H1 (cell line): Measurements from ENCODE around the gene EPHA3. TPM values are rescaled to one million over a fixed set of nuclear protein-coding genes. Genes with fewer than 3 reads are reported as not detected.

ENCODE experiments used
- CTCF ChIA-PET: fragments of 300-600 bp; sonication (Branson Sonifier 250); formaldehyde crosslinking; loops from one replicate; lab custom pipeline; 2021; ENCODE audit not compliant: partially characterized antibody; lab: Charles Lee
- POLR2A ChIA-PET: fragments of 300-600 bp; sonication (Branson Sonifier 250); formaldehyde crosslinking; loops from one replicate; lab custom pipeline; 2021; ENCODE audit warnings: inconsistent platforms; ENCODE audit not compliant: partially characterized antibody; lab: Charles Lee
- DNase-seq, 2 experiments: peaks; one replicate each; pipeline versions ENCODE4 v3.0.0 to v3.0.0-alpha.2; 2010 to 2022; ENCODE audit warnings: low spot score in 2 of 2, low read depth in 1 of 2, mixed read lengths in 1 of 2
- FAIRE-seq: peaks from 2 replicates; lab custom pipeline; 2011; peaks lifted over from hg19 to GRCh38; lab: Jason Lieb, UNC
- H2AFZ ChIP-seq: 2 replicates; pipeline ENCODE4 v1.8.1; 2012; ENCODE audit warnings: low read length, inconsistent platforms
- H2AK5ac ChIP-seq: 2 replicates; pipeline ENCODE4 v1.6.1; 2013; ENCODE audit warnings: low read depth, low read length
- H2BK120ac ChIP-seq: replicated peaks from 2 replicates; pipeline ENCODE3; 2013; ENCODE audit warnings: low read depth, low read length, inconsistent platforms
- H2BK12ac ChIP-seq: 2 replicates; pipeline ENCODE4 v1.6.1; 2013; ENCODE audit warnings: low read depth, low read length
- H2BK15ac ChIP-seq: 2 replicates; pipeline ENCODE4 v1.6.1; 2013; ENCODE audit warnings: low read length
- H2BK20ac ChIP-seq: 2 replicates; pipeline ENCODE4 v1.6.1; 2013; ENCODE audit warnings: low read length
- H2BK5ac ChIP-seq: 2 replicates; pipeline ENCODE4 v1.6.1; 2013; ENCODE audit warnings: low read depth, low read length
- H3K14ac ChIP-seq: 2 replicates; pipeline ENCODE4 v1.6.1; 2013; ENCODE audit warnings: inconsistent platforms; ENCODE audit not compliant: insufficient read length
- H3K18ac ChIP-seq: 2 replicates; pipeline ENCODE4 v1.6.1; 2013; ENCODE audit warnings: low read length; ENCODE audit errors: extremely low read depth
- H3K23ac ChIP-seq: 2 replicates; pipeline ENCODE4 v1.6.1; 2013; ENCODE audit warnings: inconsistent platforms; ENCODE audit not compliant: insufficient read length
- H3K23me2 ChIP-seq: 2 replicates; pipeline ENCODE4 v1.6.1; 2013; ENCODE audit warnings: low read depth, low read length
- H3K27ac ChIP-seq: 2 replicates; pipeline ENCODE4 v1.6.1; 2011; ENCODE audit warnings: low read depth, low read length, inconsistent platforms
- H3K27me3 ChIP-seq, 4 experiments: replicated peaks in 1 of 4; 1 replicate in 1 of 4; 2 replicates in 3 of 4; pipeline versions ENCODE4 v1.6.1 to v1.8.1; 2011 to 2013; ENCODE audit warnings: low read length in 3 of 4, mild to moderate bottlenecking in 3 of 4, inconsistent platforms in 2 of 4, mixed read lengths in 2 of 4, moderate library complexity in 1 of 4; ENCODE audit not compliant: control insufficient read depth in 3 of 4, insufficient read depth in 3 of 4; ENCODE audit errors: extremely low read depth in 1 of 4
- H3K36me3 ChIP-seq, 4 experiments: 2 replicates each; pipeline versions ENCODE4 v1.6.1 to v1.8.1; 2011 to 2013; ENCODE audit warnings: mild to moderate bottlenecking in 4 of 4, low read length in 3 of 4, moderate library complexity in 2 of 4, control low read depth in 1 of 4, inconsistent platforms in 1 of 4; ENCODE audit not compliant: insufficient read depth in 4 of 4, control insufficient read depth in 2 of 4
- H3K4ac ChIP-seq: replicated peaks from 2 replicates; pipeline ENCODE3; 2013; ENCODE audit warnings: low read length, low read depth, mixed read lengths, inconsistent platforms; ENCODE audit not compliant: insufficient read length
- H3K4me1 ChIP-seq, 4 experiments: replicated peaks in 1 of 4; 1 replicate in 1 of 4; 2 replicates in 3 of 4; pipeline versions ENCODE4 v1.6.1 to v1.8.1; 2011 to 2013; ENCODE audit warnings: low read length in 3 of 4, inconsistent platforms in 2 of 4, mixed read lengths in 1 of 4; ENCODE audit not compliant: insufficient read depth in 4 of 4, control insufficient read depth in 3 of 4
- H3K4me2 ChIP-seq, 2 experiments: 2 replicates each; pipeline versions ENCODE4 v1.6.1 to v1.8.1; 2011 to 2013; ENCODE audit warnings: low read depth in 2 of 2, low read length in 2 of 2, control low read depth in 1 of 2, inconsistent platforms in 1 of 2, mild to moderate bottlenecking in 1 of 2; ENCODE audit not compliant: insufficient read depth in 1 of 2
- H3K4me3 ChIP-seq, 4 experiments: fragments of 200-600, 300-600 bp in 1 of 4; sonication (generic), shearing (Covaris generic), sonication (Bioruptor Twin) in 1 of 4; 2 replicates each; pipeline versions ENCODE4 v1.5.1 to v1.8.1; 2011 to 2016; ENCODE audit warnings: low read length in 4 of 4, low read depth in 3 of 4, control low read depth in 2 of 4, inconsistent platforms in 2 of 4, mild to moderate bottlenecking in 2 of 4, mixed read lengths in 1 of 4, moderate library complexity in 1 of 4; ENCODE audit not compliant: insufficient read depth in 2 of 4; ENCODE audit errors: extremely low read depth in 1 of 4
- H3K56ac ChIP-seq: replicated peaks from 2 replicates; pipeline ENCODE3; 2013; ENCODE audit warnings: low read depth, mild to moderate bottlenecking, mixed read lengths, low read length, inconsistent platforms; ENCODE audit not compliant: insufficient read length
- H3K79me1 ChIP-seq: 2 replicates; pipeline ENCODE4 v1.6.1; 2013; ENCODE audit warnings: low read depth, low read length, control low read depth
- H3K79me2 ChIP-seq, 2 experiments: 2 replicates each; pipeline versions ENCODE4 v1.6.1 to v1.8.1; 2012 to 2013; ENCODE audit warnings: low read length in 2 of 2, mild to moderate bottlenecking in 2 of 2, inconsistent platforms in 1 of 2; ENCODE audit not compliant: insufficient read depth in 2 of 2, control insufficient read depth in 1 of 2
- H3K9ac ChIP-seq, 4 experiments: replicated peaks in 1 of 4; 1 replicate in 1 of 4; 2 replicates in 3 of 4; pipeline versions ENCODE4 v1.6.1 to v1.8.1; 2011 to 2013; ENCODE audit warnings: low read depth in 3 of 4, low read length in 3 of 4, control low read depth in 2 of 4, mild to moderate bottlenecking in 2 of 4, moderate library complexity in 2 of 4, inconsistent platforms in 1 of 4; ENCODE audit errors: extremely low read depth in 1 of 4
- H3K9me3 ChIP-seq, 2 experiments: 2 replicates each; pipeline versions ENCODE4 v1.6.1 to v1.8.1; 2012 to 2013; ENCODE audit warnings: mild to moderate bottlenecking in 2 of 2, moderate library complexity in 2 of 2, control low read depth in 1 of 2, inconsistent platforms in 1 of 2, low read depth in 1 of 2, low read length in 1 of 2, mixed read lengths in 1 of 2; ENCODE audit not compliant: insufficient read depth in 2 of 2
- H4K20me1 ChIP-seq, 2 experiments: replicated peaks in 1 of 2; 2 replicates each; pipeline versions ENCODE3 to v1.8.1; 2011 to 2013; ENCODE audit warnings: inconsistent platforms in 2 of 2, low read length in 2 of 2, mild to moderate bottlenecking in 1 of 2; ENCODE audit not compliant: insufficient read depth in 2 of 2, control insufficient read depth in 1 of 2
- H4K5ac ChIP-seq: 2 replicates; pipeline ENCODE4 v1.6.1; 2013; ENCODE audit warnings: low read length, low read depth, mixed read lengths, inconsistent platforms; ENCODE audit not compliant: insufficient read length
- H4K8ac ChIP-seq: 2 replicates; pipeline ENCODE4 v1.8.0; 2013; ENCODE audit warnings: mild to moderate bottlenecking, moderate library complexity, low read length, inconsistent platforms; ENCODE audit not compliant: insufficient read depth; ENCODE audit errors: extremely low read depth
- H4K91ac ChIP-seq: replicated peaks from 2 replicates; pipeline ENCODE3; 2013; ENCODE audit warnings: low read length, mixed read lengths, inconsistent platforms; ENCODE audit not compliant: insufficient read length
- CEBPB ChIP-seq: IDR thresholded peaks from 2 replicates; pipeline ENCODE4 v1.6.1; 2012; ENCODE audit warnings: low read depth, low read length
- WGBS, 2 experiments: shearing (Covaris generic) in 1 of 2; methylation state at CpG; one replicate each; pipeline versions ENCODE4 v1.1.6 to v1.1.7; 2013 to 2015; ENCODE audit warnings: low lambda C conversion rate in 2 of 2, mixed read lengths in 2 of 2, inconsistent platforms in 1 of 2, low coverage in 1 of 2, missing lambda C conversion rate in 1 of 2; ENCODE audit not compliant: insufficient replicate concordance in 2 of 2, insufficient coverage in 1 of 2, insufficient read length in 1 of 2; ENCODE audit errors: extremely low coverage in 1 of 2, missing lambda C conversion rate in 1 of 2; 5-methylcytosine and 5-hydroxymethylcytosine counted together
- polyA plus RNA-seq, 7 experiments: library from polyadenylated mRNA; depleted of rRNA in 3 of 7; stranded (reverse) in 5 of 7; unstranded in 2 of 7; fragments of >200 nt in 5 of 7; fragments of 200-250 nt in 2 of 7; gene quantifications; 1 replicate in 5 of 7; 2 replicates in 1 of 7; 4 replicates in 1 of 7; pipeline versions ENCODE4 v1.2.1 to v1.2.3, GENCODE V29; 2011 to 2013; ENCODE audit warnings: missing spikeins in 2 of 7, mixed read lengths in 2 of 7
- total RNA-seq: library from RNA; stranded (reverse); fragmentation: NEBNext Ultra II Directional; extraction: Animal tissue kit (Norgen Biotek cat#: 25700); gene quantifications from 2 replicates; pipeline ENCODE4 v1.2.1, GENCODE V29; 2021

The EPHA3 gene
- total and polyA plus RNA-seq, 2 of the 8 experiments (the other 6 are each of a cell fraction or from before 2014, with no cell fraction given), result 0.09 to 0.22 TPM

- H4K5ac ChIP-seq, result no peak overlapping the region
- 91% methylated on average over 2 of the region's 2 CpGs; no CpG with 5 or more reads in 1 of the 2 experiments for WGBS, 2 experiments
- H2BK120ac ChIP-seq, result no peak overlapping the region
- no peaks in the 10 kb centered on the region for H3K36me3 ChIP-seq
- H3K56ac ChIP-seq, result no peak overlapping the region
- H2BK5ac ChIP-seq, result no peak overlapping the region
- H4K91ac ChIP-seq, result no peak overlapping the region
- ChIA-PET POLR2A (no interaction called here), CTCF (interaction anchor here (0.6 kb wide), 1 partner anchor 100 kb away, joined by 3 read pairs; no protein-coding TSS in a partner anchor)
- no peaks in the 10 kb centered on the region for H3K79me1 ChIP-seq
- H2AFZ ChIP-seq, result no peak overlapping the region
- no peak overlapping the region for H2AK5ac ChIP-seq
- H3K4me2 ChIP-seq, result no peak overlapping the region
- H2BK15ac ChIP-seq, result no peak overlapping the region
- H3K27ac ChIP-seq, result no peak overlapping the region
- H2BK20ac ChIP-seq, result no peak overlapping the region
- no peak overlapping the region for H3K18ac ChIP-seq
- no peaks in the 10 kb centered on the region for H3K23me2 ChIP-seq
- H4K20me1 ChIP-seq, result no peaks in the 10 kb centered on the region
- no peak overlapping the region for H3K4me3 ChIP-seq
- no peak overlapping the region for H3K23ac ChIP-seq
- no peaks in the 10 kb centered on the region for H3K9me3 ChIP-seq
- no peaks in the 10 kb centered on the region for H3K4me1 ChIP-seq
- H3K27me3 ChIP-seq, result no peaks in the 10 kb centered on the region
- H3K9ac ChIP-seq, result no peak overlapping the region
- H3K4ac ChIP-seq, result no peak overlapping the region
- H3K79me2 ChIP-seq, result no peaks in the 10 kb centered on the region
- DNase-seq (no peak), FAIRE-seq (no peak)
- no peak overlapping the region for H2BK12ac ChIP-seq
- no peak overlapping the region for H3K14ac ChIP-seq
- no peak overlapping the region for H4K8ac ChIP-seq
- peak; percentile 43; the same call in 1 of the 2 replicates for TF ChIP-seq CEBPB
These were observed 246.0 kb downstream of the EPHA3 start for GRCh38 chr3:89353465-89353864.
